GM12878 (cell line): ENCODE measurements around the gene SORCS1. TPM values are rescaled to one million over a fixed set of nuclear protein-coding genes. Genes with fewer than 3 reads are reported as not detected.

Experiments
- ATF2 ChIP-seq: IDR thresholded peaks from 2 replicates; pipeline ENCODE4 v1.6.1; 2012; ENCODE audit warnings: low read length, inconsistent platforms
- BHLHE40 ChIP-seq, 2 experiments: fragments of 450-650 bp in 1 of 2; IDR thresholded peaks; 2 replicates each; pipeline ENCODE4 v1.6.1; 2011 to 2017; ENCODE audit warnings: low read depth in 2 of 2, borderline replicate concordance in 1 of 2, improper control_type of control experiment in 1 of 2, low read length in 1 of 2, mild to moderate bottlenecking in 1 of 2
- CHD4 ChIP-seq: fragments of 200-600 bp; sonication (generic); IDR thresholded peaks from 2 replicates; pipeline ENCODE4 v1.6.1; 2016; ENCODE audit warnings: mild to moderate bottlenecking
- E2F8 ChIP-seq: fragments of 450-650 bp; IDR thresholded peaks from 2 replicates; pipeline ENCODE4 v1.6.1; 2018; ENCODE audit warnings: mild to moderate bottlenecking, low read depth, moderate library complexity; ENCODE audit not compliant: partially characterized antibody
- EED ChIP-seq: sonication (generic); IDR thresholded peaks from 2 replicates; pipeline ENCODE4 v1.6.1; 2016; ENCODE audit warnings: antibody characterized with exemption, low read depth
- ELK1 ChIP-seq: IDR thresholded peaks from 2 replicates; pipeline ENCODE4 v1.6.1; 2012; ENCODE audit warnings: low read depth, low read length, improper control_type of control experiment
- FOXM1 ChIP-seq: IDR thresholded peaks from 2 replicates; pipeline ENCODE4 v1.6.1; 2012; ENCODE audit warnings: low read depth, mild to moderate bottlenecking, inconsistent platforms, low read length, moderate library complexity
- GATAD2B ChIP-seq: fragments of 450-650 bp; conservative IDR thresholded peaks from 2 replicates; pipeline ENCODE4 v1.6.1; 2017; ENCODE audit warnings: low read depth, mild to moderate bottlenecking, moderate library complexity
- IKZF2 ChIP-seq, 2 experiments: fragments of 450-650 bp; IDR thresholded peaks; 2 replicates each; pipeline ENCODE4 v1.6.1; 2017; ENCODE audit warnings: mild to moderate bottlenecking in 2 of 2, moderate library complexity in 2 of 2
- MAX ChIP-seq: IDR thresholded peaks from 2 replicates; pipeline ENCODE4 v1.6.1; 2012; ENCODE audit warnings: low read depth, low read length, improper control_type of control experiment
- MEF2A ChIP-seq: IDR thresholded peaks from 2 replicates; pipeline ENCODE4 v1.6.1; 2011; ENCODE audit warnings: low read depth, mild to moderate bottlenecking, low read length, moderate library complexity; ENCODE audit not compliant: insufficient read depth
- MEF2B ChIP-seq: fragments of 450-650 bp; IDR thresholded peaks from 2 replicates; pipeline ENCODE4 v1.6.1; 2018; ENCODE audit warnings: mild to moderate bottlenecking, moderate library complexity; ENCODE audit not compliant: partially characterized antibody, poor library complexity, severe bottlenecking
- NKRF ChIP-seq: fragments of 450-650 bp; conservative IDR thresholded peaks from 2 replicates; pipeline ENCODE4 v1.6.1; 2017; ENCODE audit warnings: mild to moderate bottlenecking, moderate library complexity
- PKNOX1 ChIP-seq: fragments of 450-650 bp; IDR thresholded peaks from 2 replicates; pipeline ENCODE4 v1.6.1; 2016; ENCODE audit warnings: mild to moderate bottlenecking
- PML ChIP-seq: IDR thresholded peaks from 2 replicates; pipeline ENCODE4 v1.6.1; 2012; ENCODE audit warnings: low read length, inconsistent platforms
- POLR2A ChIP-seq: IDR thresholded peaks from 2 replicates; pipeline ENCODE4 v1.6.1; 2011; ENCODE audit warnings: low read depth, mild to moderate bottlenecking, low read length
- RB1 ChIP-seq: fragments of 450-650 bp; formaldehyde crosslinking; IDR thresholded peaks from 2 replicates; pipeline ENCODE4 v1.6.1; 2017; ENCODE audit warnings: mild to moderate bottlenecking, borderline replicate concordance
- TARDBP ChIP-seq: IDR thresholded peaks from 2 replicates; pipeline ENCODE4 v1.6.1; 2016; ENCODE audit warnings: borderline replicate concordance
- TCF12 ChIP-seq: IDR thresholded peaks from 2 replicates; pipeline ENCODE4 v1.6.1; 2011; ENCODE audit warnings: low read depth, mild to moderate bottlenecking, low read length
- ZNF384 ChIP-seq: IDR thresholded peaks from 2 replicates; pipeline ENCODE4 v1.6.1; 2012; ENCODE audit warnings: low read depth, mild to moderate bottlenecking, low read length, improper control_type of control experiment, borderline replicate concordance
- polyA plus RNA-seq, 11 experiments: library from polyadenylated mRNA; depleted of rRNA in 4 of 11; unstranded in 6 of 11; stranded (reverse) in 5 of 11; fragments of >200 nt; fragmentation: Nextera tagmentation in 4 of 11; fragmentation: Illumina TruSeq in 1 of 11; extraction: Ambion mirVana in 4 of 11; extraction: Trizol in 1 of 11; gene quantifications; 1 replicate in 1 of 11; 2 replicates in 10 of 11; pipeline versions ENCODE4 v1.2.1 to v1.2.3, GENCODE V29; 2011 to 2016; ENCODE audit warnings: inconsistent platforms in 2 of 11, missing spikeins in 2 of 11, low read depth in 1 of 11
- total RNA-seq, 4 experiments: library from RNA; depleted of rRNA in 3 of 4; stranded (reverse); fragments of >200 nt in 3 of 4; fragmentation: Illumina TruSeq in 1 of 4; extraction: Trizol in 1 of 4; gene quantifications; 2 replicates each; pipeline versions ENCODE4 v1.2.1 to v1.2.3, GENCODE V29; 2013 to 2021

The SORCS1 gene
- total and polyA plus RNA-seq, 10 of the 15 experiments (the other 5 are each of a cell fraction or from before 2014, with no cell fraction given): 0.02 to 9.6 (median 0.06) TPM; not detected in 3

- TF ChIP-seq E2F8: no peak
- TF ChIP-seq GATAD2B: no peak
- no peak for TF ChIP-seq CHD4
- TF ChIP-seq BHLHE40 (IDR thresholded peaks at IDR 0.05; ENCODE audit: borderline replicate concordance in 1 of 2, low read depth in 2 of 2, low read length in 1 of 2): no peak
- TF ChIP-seq FOXM1: 0 out of 2 replicates have a peak, but pooled peaks have one; percentile 35
- TF ChIP-seq ELK1: no peak
- no peak for TF ChIP-seq TARDBP
- TF ChIP-seq NKRF: no peak
- TF ChIP-seq IKZF2 (IDR thresholded peaks at IDR 0.05): peak; percentile 54 to 57; a peak in 3 of 4 replicates
- 0 out of 2 replicates have a peak, but pooled peaks have one; percentile 18 for TF ChIP-seq TCF12
- peak; percentile 49; the same call in 1 of the 2 replicates for TF ChIP-seq ATF2
- no peak for TF ChIP-seq POLR2A
- 0 out of 2 replicates have a peak, but pooled peaks have one; percentile 26 for TF ChIP-seq EED
- TF ChIP-seq MAX: no peak
- TF ChIP-seq ZNF384: no peak
- TF ChIP-seq MEF2A: peak; percentile 82; the same call in 1 of the 2 replicates
- peak; percentile 72 for TF ChIP-seq MEF2B
- TF ChIP-seq PML: no peak
- no peak; the same call in 1 of the 2 replicates for TF ChIP-seq PKNOX1
- TF ChIP-seq RB1: no peak
Measured at GRCh38 chr10:106836933-106837663, 327.4 kb downstream of the SORCS1 start (continued).
